Lower lobe of right lung (tissue), 2 donors: ENCODE data around the gene MAGIX. TPM values are rescaled to one million over a fixed set of nuclear protein-coding genes. Genes with fewer than 3 reads are reported as not detected.

Source experiments
- ATAC-seq, 2 donors: fragments of 200-7000 bp; cut with Tn5 transposase; one replicate each; pipeline ENCODE4 v1.9.1; 2020 to 2022; ENCODE audit warnings: mild to moderate bottlenecking in 2 of 2, moderate library complexity in 2 of 2
- DNase-seq: peaks from one replicate; pipeline ENCODE4 v3.0.0-alpha.2; 2020
- H3K27ac ChIP-seq: fragments of 200-600 bp; one replicate; pipeline ENCODE4 v1.8.0; 2022
- H3K27me3 ChIP-seq: fragments of 200-600 bp; one replicate; pipeline ENCODE4 v1.8.0; 2022; ENCODE audit warnings: low read depth
- H3K36me3 ChIP-seq: fragments of 200-600 bp; one replicate; pipeline ENCODE4 v1.8.0; 2022; ENCODE audit warnings: mild to moderate bottlenecking
- H3K4me1 ChIP-seq: fragments of 200-600 bp; one replicate; pipeline ENCODE4 v1.8.0; 2022
- H3K4me3 ChIP-seq: fragments of 200-600 bp; one replicate; pipeline ENCODE4 v1.8.0; 2022; ENCODE audit warnings: mild to moderate bottlenecking
- H3K9me3 ChIP-seq: fragments of 200-600 bp; one replicate; pipeline ENCODE4 v1.8.0; 2022
- intact Hi-C: fragments of 100-400 bp; cut with DNase I; formaldehyde crosslinking; loops from one replicate; pipeline ENCODE4 v1.11.0; 2022
- total RNA-seq: library from RNA; stranded (reverse); fragmentation: NEBNext Ultra II Directional; extraction: Animal tissue kit (Norgen Biotek cat#: 25700); gene quantifications from one replicate; pipeline ENCODE4 v1.2.1, GENCODE V29; 2021
- TF ChIP-seq, protein P1 (sequence below): fragments of 200-600 bp; IDR thresholded peaks from one replicate; pipeline ENCODE4 v1.8.0; 2022; ENCODE audit warnings: antibody characterized with exemption, mild to moderate bottlenecking
- donor health status: DM: no; HTN: yes; CAD: no; lungs with severe emphysema.

Gene MAGIX
- total RNA-seq, 1 donor from 2014 or later = 6.7 TPM

DNA sequence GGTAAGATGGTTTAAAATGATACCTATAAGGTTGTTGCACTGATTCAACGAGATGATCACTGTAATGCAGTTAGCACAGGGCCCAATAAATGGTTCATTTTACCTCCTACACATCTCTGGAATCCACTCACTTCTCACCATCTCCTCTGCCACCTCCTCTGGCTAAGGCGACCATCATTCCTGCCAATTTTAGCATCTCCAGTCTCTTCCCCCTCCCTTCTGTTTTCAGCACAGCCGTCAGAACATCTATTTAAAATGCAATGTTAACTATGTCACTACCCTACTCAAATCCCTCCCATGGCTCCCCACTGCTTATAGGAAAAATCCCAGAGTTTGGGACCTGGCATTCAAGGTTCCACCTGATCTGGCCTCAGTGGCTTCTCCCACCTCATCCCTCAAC is 41.0 kb downstream of the MAGIX start:
- Histone ChIP-seq H3K4me1 (no peaks in the 10 kb centered on the region), H3K4me3 (no peak overlapping the region), H3K27me3 (no peaks in the 10 kb centered on the region), H3K36me3 (no peaks in the 10 kb centered on the region), H3K27ac (no peak overlapping the region), H3K9me3 (no peaks in the 10 kb centered on the region)
- DNase-seq = no peak
- intact Hi-C loops = no loop called here
- TF ChIP-seq, protein P1, sequence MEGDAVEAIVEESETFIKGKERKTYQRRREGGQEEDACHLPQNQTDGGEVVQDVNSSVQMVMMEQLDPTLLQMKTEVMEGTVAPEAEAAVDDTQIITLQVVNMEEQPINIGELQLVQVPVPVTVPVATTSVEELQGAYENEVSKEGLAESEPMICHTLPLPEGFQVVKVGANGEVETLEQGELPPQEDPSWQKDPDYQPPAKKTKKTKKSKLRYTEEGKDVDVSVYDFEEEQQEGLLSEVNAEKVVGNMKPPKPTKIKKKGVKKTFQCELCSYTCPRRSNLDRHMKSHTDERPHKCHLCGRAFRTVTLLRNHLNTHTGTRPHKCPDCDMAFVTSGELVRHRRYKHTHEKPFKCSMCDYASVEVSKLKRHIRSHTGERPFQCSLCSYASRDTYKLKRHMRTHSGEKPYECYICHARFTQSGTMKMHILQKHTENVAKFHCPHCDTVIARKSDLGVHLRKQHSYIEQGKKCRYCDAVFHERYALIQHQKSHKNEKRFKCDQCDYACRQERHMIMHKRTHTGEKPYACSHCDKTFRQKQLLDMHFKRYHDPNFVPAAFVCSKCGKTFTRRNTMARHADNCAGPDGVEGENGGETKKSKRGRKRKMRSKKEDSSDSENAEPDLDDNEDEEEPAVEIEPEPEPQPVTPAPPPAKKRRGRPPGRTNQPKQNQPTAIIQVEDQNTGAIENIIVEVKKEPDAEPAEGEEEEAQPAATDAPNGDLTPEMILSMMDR = no peak
- no peak for ATAC-seq

DNA sequence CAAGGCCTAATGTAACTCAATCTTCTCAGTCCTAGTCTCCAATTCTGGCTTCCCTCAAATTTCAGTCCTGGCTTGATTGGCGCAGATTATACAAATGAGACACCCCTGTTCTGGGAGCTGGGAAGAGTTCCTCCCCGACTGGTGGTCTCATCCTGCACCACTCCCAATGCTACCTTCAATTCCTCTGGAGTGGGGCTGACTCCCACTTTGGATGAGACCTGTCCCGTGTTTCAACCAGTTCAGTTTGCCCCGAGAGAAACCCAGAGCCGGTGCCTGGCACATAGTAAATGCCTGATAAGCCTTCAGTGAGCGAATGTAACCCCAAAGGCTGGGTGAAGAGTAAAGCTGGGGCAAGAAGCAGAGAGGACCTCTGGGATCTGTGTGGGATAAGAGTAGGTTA is 41.5 kb downstream of the MAGIX start:
- Histone ChIP-seq H3K27ac (no peak overlapping the region), H3K36me3 (no peaks in the 10 kb centered on the region), H3K4me1 (no peaks in the 10 kb centered on the region), H3K4me3 (no peak overlapping the region), H3K9me3 (no peaks in the 10 kb centered on the region), H3K27me3 (no peaks in the 10 kb centered on the region)
- intact Hi-C loops = no loop called here
- DNase-seq (no peak), ATAC-seq (no peak)
- TF ChIP-seq, protein P1 = no peak

DNA sequence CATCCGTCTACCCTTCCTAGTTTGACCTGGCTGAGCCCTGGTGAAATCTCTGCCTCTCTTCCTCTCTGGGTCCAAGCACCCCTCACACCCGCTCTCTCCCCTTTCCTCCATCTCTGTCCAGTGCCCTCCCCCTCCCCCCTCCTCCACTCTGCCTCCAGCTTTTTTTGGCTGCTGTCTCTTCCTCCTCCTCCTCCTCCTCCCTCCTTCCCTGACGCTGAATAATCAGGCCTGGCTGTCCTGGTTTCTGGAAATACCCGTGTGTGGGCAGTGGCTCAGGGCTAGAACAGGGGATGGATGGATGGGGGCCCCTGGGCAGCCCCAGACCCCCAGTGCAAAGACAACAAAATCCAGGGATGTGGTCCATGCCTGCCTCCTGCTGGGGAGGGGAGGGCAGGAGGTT is 42.2 kb downstream of the MAGIX start:
- Histone ChIP-seq H3K36me3 (no peaks in the 10 kb centered on the region), H3K4me3 (no peak overlapping the region), H3K27me3 (no peaks in the 10 kb centered on the region), H3K4me1 (no peaks in the 10 kb centered on the region), H3K9me3 (no peaks in the 10 kb centered on the region), H3K27ac (no peak overlapping the region)
- intact Hi-C loops = no loop called here
- no peak for DNase-seq
- no peak for ATAC-seq
- TF ChIP-seq, protein P1 = no peak

DNA sequence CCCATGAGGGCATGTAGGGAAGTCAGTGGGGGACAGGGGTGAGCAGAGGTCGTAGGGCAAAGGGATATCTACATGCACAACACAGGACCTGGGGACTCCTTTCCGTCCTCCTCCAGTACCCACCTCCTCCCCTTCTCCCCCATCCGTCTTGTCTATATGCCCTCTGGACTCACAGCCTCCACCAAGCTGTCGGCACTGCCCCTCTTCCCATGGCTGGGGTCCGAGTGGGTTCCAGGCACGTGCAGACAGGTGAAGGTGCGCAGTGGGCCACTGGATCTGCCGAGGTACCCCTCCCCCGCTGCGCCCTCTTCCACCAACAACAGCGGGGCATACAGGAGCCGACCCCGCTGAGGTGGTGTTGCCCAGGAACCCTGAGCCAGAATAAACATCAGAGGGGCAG is 42.9 kb downstream of the MAGIX start:
- ATAC-seq (no peak), DNase-seq (no peak)
- no peak overlapping the region for H3K27ac ChIP-seq
- no peaks in the 10 kb centered on the region for H3K27me3 ChIP-seq
- no peaks in the 10 kb centered on the region for H3K9me3 ChIP-seq
- TF ChIP-seq, protein P1 = no peak
- H3K36me3 ChIP-seq = no peaks in the 10 kb centered on the region
- H3K4me3 ChIP-seq = no peak overlapping the region
- no peaks in the 10 kb centered on the region for H3K4me1 ChIP-seq
- intact Hi-C loops = no loop called here

DNA sequence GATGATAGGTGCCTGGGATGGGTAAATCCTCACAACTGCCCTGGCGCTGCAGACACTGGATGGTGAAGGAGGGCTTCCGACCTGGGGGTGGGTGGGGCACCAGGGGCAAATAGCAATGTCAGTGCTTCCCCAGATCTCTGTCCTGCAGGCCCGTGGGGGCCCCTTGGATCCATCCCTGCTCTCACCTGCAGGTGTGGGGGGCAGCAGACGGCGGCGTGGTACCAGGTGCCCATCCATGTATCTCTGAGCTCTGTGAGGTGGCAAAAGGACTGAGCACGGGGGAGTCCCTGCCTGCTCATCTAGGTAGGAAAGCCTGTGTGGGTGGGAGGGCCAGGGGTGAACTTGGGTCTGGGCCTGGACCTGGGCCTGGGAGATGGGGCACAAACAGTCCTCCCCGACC is 44.0 kb downstream of the MAGIX start:
- intact Hi-C loops = no loop called here
- no peaks in the 10 kb centered on the region for H3K27me3 ChIP-seq
- no peak overlapping the region for H3K4me3 ChIP-seq
- no peaks in the 10 kb centered on the region for H3K4me1 ChIP-seq
- no peaks in the 10 kb centered on the region for H3K9me3 ChIP-seq
- DNase-seq (no peak), ATAC-seq (no peak)
- H3K36me3 ChIP-seq = no peaks in the 10 kb centered on the region
- TF ChIP-seq, protein P1 = no peak
- H3K27ac ChIP-seq = no peak overlapping the region

DNA sequence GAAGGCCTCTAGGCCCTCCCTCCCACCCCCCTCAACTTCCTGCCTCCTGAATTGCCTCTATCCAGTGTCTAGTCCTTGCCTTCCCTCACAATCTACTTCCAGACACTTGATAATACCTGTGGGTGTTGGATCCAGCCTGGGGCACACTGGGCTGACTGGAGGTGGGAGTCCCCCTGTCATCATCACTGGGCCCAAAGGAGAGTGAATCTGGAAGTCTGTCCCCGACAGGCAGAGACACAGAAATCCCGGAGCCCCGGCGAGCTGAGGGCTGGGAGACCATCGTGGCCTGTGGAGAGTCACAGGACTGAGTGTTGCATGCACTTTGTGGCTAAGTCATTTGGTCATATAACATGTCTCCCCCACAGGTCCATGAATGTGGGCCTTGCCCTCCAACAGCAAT is 45.8 kb downstream of the MAGIX start:
- DNase-seq = no peak
- intact Hi-C loops = no loop called here
- TF ChIP-seq, protein P1 = no peak
- H3K27me3 ChIP-seq = no peaks in the 10 kb centered on the region
- H3K4me1 ChIP-seq = no peaks in the 10 kb centered on the region
- ATAC-seq = no peak
- no peaks in the 10 kb centered on the region for H3K9me3 ChIP-seq
- H3K27ac ChIP-seq = no peak overlapping the region
- H3K4me3 ChIP-seq = no peak overlapping the region
- no peaks in the 10 kb centered on the region for H3K36me3 ChIP-seq
